GM10266 (cell line): ENCODE measurements around the gene MLEC.

Experiments
- DNase-seq: peaks from one replicate; pipeline ENCODE4 v3.0.0; 2012; ENCODE audit errors: extremely low spot score
- CTCF ChIP-seq: IDR thresholded peaks from 2 replicates; pipeline ENCODE4 v1.5.1; 2012; ENCODE audit warnings: mild to moderate bottlenecking, low read depth; ENCODE audit not compliant: control insufficient read depth, insufficient read depth; ENCODE audit errors: missing control alignments

The MLEC gene

GRCh38 chr12:120708651-120709050 lies 21.7 kb downstream of the MLEC start:
- TF ChIP-seq CTCF = no peak
- no peak for DNase-seq

GRCh38 chr12:120710031-120710804 lies 23.3 kb downstream of the MLEC start, which contains the start of gene UNC119B:
Gene UNC119B (plus strand): TSS chr12:120710458. CDS start chr12:120710475, 17 bp downstream.
- DNase-seq = peak; percentile 92

GRCh38 chr12:120710805-120711296 lies 23.9 kb downstream of the MLEC start:
- peak; percentile 57 for DNase-seq

More at GRCh38 chr12:120710031-120710804, 23.3 kb downstream of the MLEC start, which contains the start of gene UNC119B:
- no peak for TF ChIP-seq CTCF

GRCh38 chr12:120711411-120711810 lies 24.5 kb downstream of the MLEC start:
- no peak for TF ChIP-seq CTCF
- DNase-seq = no peak

More at GRCh38 chr12:120710805-120711296, 23.9 kb downstream of the MLEC start:
- TF ChIP-seq CTCF = no peak

GRCh38 chr12:120712610-120713009 lies 25.7 kb downstream of the MLEC start:
- DNase-seq = no peak

GRCh38 chr12:120713861-120714482 lies 27.0 kb downstream of the MLEC start:
- TF ChIP-seq CTCF = peak; percentile 72
- DNase-seq = peak; percentile 86

More at GRCh38 chr12:120712610-120713009, 25.7 kb downstream of the MLEC start:
- no peak for TF ChIP-seq CTCF
